ENCODE measurements around the gene MYMK.
A peak's percentile ranks its signal among the peaks of the same experiment; 100 is the strongest.

The MYMK gene

GRCh38 chr9:133553123-133553522, 28.4 kb upstream of the MYMK start:
- no peak for DNase-seq (ENCODE audit: low spot score)
- H3K4ac ChIP-seq (ENCODE audit: low read length), result no peak overlapping the region
- no peak overlapping the region for H3K14ac ChIP-seq (ENCODE audit: low read length)
- H2BK15ac ChIP-seq (ENCODE audit: low read length), result no peak overlapping the region
- H2BK12ac ChIP-seq (ENCODE audit: low read length), result no peak overlapping the region
- H2AFZ ChIP-seq (ENCODE audit: low read length), result no peak overlapping the region
- H3K4me2 ChIP-seq (ENCODE audit: insufficient read depth, low read length, poor library complexity, severe bottlenecking), result no peak overlapping the region
- H3K4me1 ChIP-seq (ENCODE audit: control insufficient read depth in 2 of 2, insufficient read depth in 1 of 2, low read depth in 1 of 2, low read length in 2 of 2), result peaks cover 4 to 14% of the 10 kb centered on the region in 2 donors
- no peak overlapping the region for H3K4me3 ChIP-seq (ENCODE audit: low read length in 2 of 2)
- WGBS, 2 donors (ENCODE audit: extremely low coverage in 2 of 2, insufficient read length in 2 of 2, insufficient replicate concordance in 1 of 2), result no CpG with 5 or more reads among the region's 10 CpGs
- no peak overlapping the region for H3K18ac ChIP-seq (ENCODE audit: low read length)
- no peak overlapping the region for H3K27ac ChIP-seq (replicated peaks; ENCODE audit: low read length)
- H3K27me3 ChIP-seq (ENCODE audit: control insufficient read depth in 3 of 3, insufficient read depth in 3 of 3, low read depth in 1 of 3, low read length in 3 of 3), result peaks cover 0 to 4% (median 0%) of the 10 kb centered on the region in 3 experiments
- H4K8ac ChIP-seq (ENCODE audit: low read depth, low read length), result no peak overlapping the region
- no peak overlapping the region for H2BK5ac ChIP-seq (ENCODE audit: low read length)
- no peak overlapping the region for H3K23ac ChIP-seq (ENCODE audit: low read depth, low read length, poor library complexity)
- no peaks in the 10 kb centered on the region for H3K36me3 ChIP-seq (replicated peaks in 1 of 2; ENCODE audit: control insufficient read depth in 2 of 2, insufficient read depth in 2 of 2, low read length in 2 of 2)
- H2AK5ac ChIP-seq (ENCODE audit: low read depth, low read length), result peak overlapping the region; percentile 6
- H3K79me1 ChIP-seq (ENCODE audit: low read depth, low read length), result no peaks in the 10 kb centered on the region
- H2BK120ac ChIP-seq (ENCODE audit: low read depth, low read length), result no peak overlapping the region
- no peaks in the 10 kb centered on the region for H3K9me3 ChIP-seq (replicated peaks in 1 of 2; ENCODE audit: control insufficient read depth in 2 of 2, insufficient read depth in 1 of 2, low read depth in 1 of 2, low read length in 2 of 2)
- no peak overlapping the region for H4K91ac ChIP-seq (ENCODE audit: low read depth, low read length, poor library complexity)
- H3K9ac ChIP-seq (ENCODE audit: low read depth, low read length, poor library complexity), result no peak overlapping the region

DNA sequence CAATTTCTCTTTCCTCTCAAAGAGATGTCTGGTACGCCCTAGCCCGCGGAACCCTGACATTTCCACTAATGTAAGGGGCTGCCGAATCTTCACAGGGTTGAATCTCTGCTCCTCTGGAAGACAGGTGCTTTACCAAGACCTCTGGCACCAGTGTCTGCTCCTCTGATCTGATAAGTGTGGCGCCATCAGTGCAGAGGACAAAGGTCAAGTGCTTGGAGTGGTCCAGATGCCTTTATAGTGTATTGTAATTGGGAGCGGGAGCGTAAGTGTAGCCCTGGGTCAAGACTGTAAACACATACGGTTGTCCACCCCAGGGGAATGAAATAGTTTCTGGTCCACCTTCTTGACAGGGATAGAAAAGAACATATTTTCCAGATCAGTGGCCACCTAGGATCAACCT, 27.5 kb upstream of the MYMK start:
- Histone ChIP-seq H2AFZ (ENCODE audit: low read length) (no peak overlapping the region), H3K18ac (ENCODE audit: low read length) (no peak overlapping the region), H2BK15ac (ENCODE audit: low read length) (no peak overlapping the region), H3K4me3 (ENCODE audit: low read length in 2 of 2) (no peak overlapping the region), H2BK12ac (ENCODE audit: low read length) (no peak overlapping the region), H3K27me3 (ENCODE audit: control insufficient read depth in 3 of 3, insufficient read depth in 3 of 3, low read depth in 1 of 3, low read length in 3 of 3) (peaks cover 0 to 4% (median 0%) of the 10 kb centered on the region in 3 experiments), H3K23ac (ENCODE audit: low read depth, low read length, poor library complexity) (no peak overlapping the region), H4K8ac (ENCODE audit: low read depth, low read length) (no peak overlapping the region), H3K9me3 (replicated peaks in 1 of 2; ENCODE audit: control insufficient read depth in 2 of 2, insufficient read depth in 1 of 2, low read depth in 1 of 2, low read length in 2 of 2) (no peaks in the 10 kb centered on the region), H3K9ac (ENCODE audit: low read depth, low read length, poor library complexity) (no peak overlapping the region), H3K27ac (replicated peaks; ENCODE audit: low read length) (no peak overlapping the region), H3K36me3 (replicated peaks in 1 of 2; ENCODE audit: control insufficient read depth in 2 of 2, insufficient read depth in 2 of 2, low read length in 2 of 2) (no peaks in the 10 kb centered on the region), H3K14ac (ENCODE audit: low read length) (no peak overlapping the region), H3K4me2 (ENCODE audit: insufficient read depth, low read length, poor library complexity, severe bottlenecking) (no peak overlapping the region), H2BK120ac (ENCODE audit: low read depth, low read length) (no peak overlapping the region), H2BK5ac (ENCODE audit: low read length) (no peak overlapping the region), H3K79me1 (ENCODE audit: low read depth, low read length) (no peaks in the 10 kb centered on the region), H3K4me1 (ENCODE audit: control insufficient read depth in 2 of 2, insufficient read depth in 1 of 2, low read depth in 1 of 2, low read length in 2 of 2) (peaks cover 4 to 7% of the 10 kb centered on the region in 2 donors), H4K91ac (ENCODE audit: low read depth, low read length, poor library complexity) (no peak overlapping the region), H3K4ac (ENCODE audit: low read length) (no peak overlapping the region), H2AK5ac (ENCODE audit: low read depth, low read length) (peak overlapping the region; percentile 6)
- no CpG with 5 or more reads among the region's 8 CpGs for WGBS, 2 donors (ENCODE audit: extremely low coverage in 2 of 2, insufficient read length in 2 of 2, insufficient replicate concordance in 1 of 2)
- DNase-seq (ENCODE audit: low spot score), result no peak

DNA sequence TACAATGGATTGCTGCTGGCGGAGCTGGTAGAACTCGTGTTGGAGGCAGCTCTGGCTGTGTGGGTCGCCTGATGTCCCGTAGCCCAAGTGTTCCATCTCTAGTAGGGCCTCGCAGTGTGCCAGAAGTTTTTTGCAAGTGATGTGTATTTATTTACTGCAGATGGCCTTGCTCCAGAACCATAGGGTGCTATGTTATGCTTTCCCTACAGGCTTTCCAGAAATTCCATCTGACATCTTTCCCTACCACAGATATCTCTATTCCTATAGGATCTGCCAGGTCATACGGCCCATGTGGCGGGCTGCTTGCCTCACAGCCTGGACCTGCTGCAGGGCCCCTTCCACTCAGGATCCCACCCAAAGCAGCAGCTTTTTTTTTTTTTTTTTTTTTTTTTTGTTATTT, 26.7 kb upstream of the MYMK start:
- DNase-seq (ENCODE audit: low spot score), result no peak
- Histone ChIP-seq H2BK120ac (ENCODE audit: low read depth, low read length) (no peak overlapping the region), H3K4me3 (ENCODE audit: low read length in 2 of 2) (no peak overlapping the region), H3K27me3 (ENCODE audit: control insufficient read depth in 3 of 3, insufficient read depth in 3 of 3, low read depth in 1 of 3, low read length in 3 of 3) (peaks cover 0 to 6% (median 0%) of the 10 kb centered on the region in 3 experiments), H2BK15ac (ENCODE audit: low read length) (peak overlapping the region; percentile 67), H4K8ac (ENCODE audit: low read depth, low read length) (no peak overlapping the region), H3K36me3 (replicated peaks in 1 of 2; ENCODE audit: control insufficient read depth in 2 of 2, insufficient read depth in 2 of 2, low read length in 2 of 2) (no peaks in the 10 kb centered on the region), H3K4me1 (ENCODE audit: control insufficient read depth in 2 of 2, insufficient read depth in 1 of 2, low read depth in 1 of 2, low read length in 2 of 2) (peaks cover 4 to 5% of the 10 kb centered on the region in 2 donors), H3K9ac (ENCODE audit: low read depth, low read length, poor library complexity) (no peak overlapping the region), H2BK5ac (ENCODE audit: low read length) (no peak overlapping the region), H3K4me2 (ENCODE audit: insufficient read depth, low read length, poor library complexity, severe bottlenecking) (no peak overlapping the region), H3K23ac (ENCODE audit: low read depth, low read length, poor library complexity) (peak overlapping the region; percentile 39), H2AFZ (ENCODE audit: low read length) (no peak overlapping the region), H4K91ac (ENCODE audit: low read depth, low read length, poor library complexity) (no peak overlapping the region), H3K27ac (replicated peaks; ENCODE audit: low read length) (no peak overlapping the region), H2AK5ac (ENCODE audit: low read depth, low read length) (no peak overlapping the region), H2BK12ac (ENCODE audit: low read length) (no peak overlapping the region), H3K79me1 (ENCODE audit: low read depth, low read length) (peaks cover 4% of the 10 kb centered on the region), H3K18ac (ENCODE audit: low read length) (no peak overlapping the region), H3K4ac (ENCODE audit: low read length) (no peak overlapping the region), H3K14ac (ENCODE audit: low read length) (no peak overlapping the region), H3K9me3 (replicated peaks in 1 of 2; ENCODE audit: control insufficient read depth in 2 of 2, insufficient read depth in 1 of 2, low read depth in 1 of 2, low read length in 2 of 2) (no peaks in the 10 kb centered on the region)
- no CpG with 5 or more reads among the region's 7 CpGs for WGBS, 2 donors (ENCODE audit: extremely low coverage in 2 of 2, insufficient read length in 2 of 2, insufficient replicate concordance in 1 of 2)

GRCh38 chr9:133547116-133547515, 22.4 kb upstream of the MYMK start:
- Histone ChIP-seq H3K27me3 (ENCODE audit: control insufficient read depth in 3 of 3, insufficient read depth in 3 of 3, low read depth in 1 of 3, low read length in 3 of 3) (peaks cover 0 to 36% (median 0%) of the 10 kb centered on the region in 3 experiments), H3K14ac (ENCODE audit: low read length) (peak overlapping the region; percentile 38), H4K8ac (ENCODE audit: low read depth, low read length) (no peak overlapping the region), H3K9me3 (replicated peaks in 1 of 2; ENCODE audit: control insufficient read depth in 2 of 2, insufficient read depth in 1 of 2, low read depth in 1 of 2, low read length in 2 of 2) (no peaks in the 10 kb centered on the region), H3K4ac (ENCODE audit: low read length) (no peak overlapping the region), H2BK120ac (ENCODE audit: low read depth, low read length) (no peak overlapping the region), H2BK12ac (ENCODE audit: low read length) (no peak overlapping the region), H2AK5ac (ENCODE audit: low read depth, low read length) (no peak overlapping the region), H2BK5ac (ENCODE audit: low read length) (no peak overlapping the region), H3K27ac (replicated peaks; ENCODE audit: low read length) (no peak overlapping the region), H3K18ac (ENCODE audit: low read length) (peak overlapping the region; percentile 64), H3K23ac (ENCODE audit: low read depth, low read length, poor library complexity) (no peak overlapping the region), H2BK15ac (ENCODE audit: low read length) (no peak overlapping the region), H3K9ac (ENCODE audit: low read depth, low read length, poor library complexity) (no peak overlapping the region), H3K79me1 (ENCODE audit: low read depth, low read length) (peaks cover 4% of the 10 kb centered on the region), H3K36me3 (replicated peaks in 1 of 2; ENCODE audit: control insufficient read depth in 2 of 2, insufficient read depth in 2 of 2, low read length in 2 of 2) (no peaks in the 10 kb centered on the region), H2AFZ (ENCODE audit: low read length) (no peak overlapping the region), H3K4me2 (ENCODE audit: insufficient read depth, low read length, poor library complexity, severe bottlenecking) (no peak overlapping the region), H3K4me1 (ENCODE audit: control insufficient read depth in 2 of 2, insufficient read depth in 1 of 2, low read depth in 1 of 2, low read length in 2 of 2) (no peaks in the 10 kb centered on the region), H4K91ac (ENCODE audit: low read depth, low read length, poor library complexity) (no peak overlapping the region), H3K4me3 (ENCODE audit: low read length in 2 of 2) (no peak overlapping the region)
- WGBS, 2 donors (ENCODE audit: extremely low coverage in 2 of 2, insufficient read length in 2 of 2, insufficient replicate concordance in 1 of 2), result no CpG with 5 or more reads among the region's 15 CpGs
- DNase-seq (ENCODE audit: low spot score), result no peak
